ENCODE results near the gene S100A1. TPM values are rescaled to one million over a fixed set of nuclear protein-coding genes. Genes with fewer than 3 reads are reported as not detected.

Gene S100A1
- total and polyA plus RNA-seq, 2 of the 8 experiments (the other 6 are each of a cell fraction or from before 2014, with no cell fraction given) = 2.0 TPM; not detected in 1

GRCh38 chr1:153670859-153671627, 42.8 kb downstream of the S100A1 start, which contains the start of gene ILF2:
TSS of gene ILF2 (minus strand) at chr1:153670993. CDS start at chr1:153670922, 71 bp downstream.
- H3K4me3 ChIP-seq (ENCODE audit: extremely low read depth in 1 of 4, insufficient read depth in 2 of 4, low read depth in 3 of 4, low read length in 4 of 4) = peak within 1 kb of the TSS; percentile 89 to 100 (median 99)
- H3K9ac ChIP-seq (replicated peaks in 1 of 4; ENCODE audit: extremely low read depth in 1 of 4, low read depth in 3 of 4, low read length in 3 of 4) = peak within 1 kb of the TSS; percentile 97 to 100 (median 100)
- ChIA-PET CTCF (ENCODE audit: partially characterized antibody) (interaction anchor here (0.6 to 11.7 kb wide), 5 partner anchors 27 to 224 kb away, joined by 3 to 172 read pairs (median 3); no protein-coding TSS in a partner anchor), POLR2A (ENCODE audit: partially characterized antibody) (interaction anchor here (0.5 to 19.8 kb wide), 11 partner anchors 10 to 319 kb away, joined by 3 to 343 read pairs (median 5); partner anchors contain the start of genes CHTOP, INTS3, RPS27 and SLC39A1)
- H2BK20ac ChIP-seq (ENCODE audit: low read length) = no peak within 1 kb of the TSS
- H2AFZ ChIP-seq (ENCODE audit: low read length) = peak within 1 kb of the TSS; percentile 63
- H3K23ac ChIP-seq (ENCODE audit: insufficient read length) = no peak within 1 kb of the TSS
- peaks cover 11 to 32% of the 10 kb centered on the region in 2 experiments for H3K79me2 ChIP-seq (ENCODE audit: control insufficient read depth in 1 of 2, insufficient read depth in 2 of 2, low read length in 2 of 2)
- peak within 1 kb of the TSS; percentile 95 for H3K27ac ChIP-seq (ENCODE audit: low read depth, low read length)
- no peaks in the 10 kb centered on the region; the same call in 1 of the 2 replicates for H3K79me1 ChIP-seq (ENCODE audit: low read depth, low read length)
- peaks cover 0 to 3% of the 10 kb centered on the region in 2 experiments for H4K20me1 ChIP-seq (replicated peaks in 1 of 2; ENCODE audit: control insufficient read depth in 1 of 2, insufficient read depth in 2 of 2, low read length in 2 of 2)
- no peak within 1 kb of the TSS; the same call in 1 of the 2 replicates for H2BK12ac ChIP-seq (ENCODE audit: low read depth, low read length)
- peak; percentile 96 to 99 for DNase-seq (ENCODE audit: low read depth in 1 of 2, low spot score in 2 of 2)
- H3K4ac ChIP-seq (replicated peaks; ENCODE audit: insufficient read length, low read depth, low read length) = peak within 1 kb of the TSS; percentile 46
- H3K23me2 ChIP-seq (ENCODE audit: low read depth, low read length) = peaks cover 8% of the 10 kb centered on the region
- H4K5ac ChIP-seq (ENCODE audit: insufficient read length, low read depth, low read length) = peak within 1 kb of the TSS; percentile 73
- H3K56ac ChIP-seq (replicated peaks; ENCODE audit: insufficient read length, low read depth, low read length) = peak within 1 kb of the TSS; percentile 67
- H3K9me3 ChIP-seq (ENCODE audit: insufficient read depth in 2 of 2, low read depth in 1 of 2, low read length in 1 of 2) = no peaks in the 10 kb centered on the region
- 0 out of 2 replicates have a peak within 1 kb of the TSS, but pooled peaks have one; percentile 60 for H2AK5ac ChIP-seq (ENCODE audit: low read depth, low read length)
- no peak within 1 kb of the TSS for H2BK120ac ChIP-seq (replicated peaks; ENCODE audit: low read depth, low read length)
- H3K27me3 ChIP-seq (replicated peaks in 1 of 4; ENCODE audit: control insufficient read depth in 3 of 4, extremely low read depth in 1 of 4, insufficient read depth in 3 of 4, low read length in 3 of 4) = no peaks in the 10 kb centered on the region
- peak within 1 kb of the TSS; percentile 98 for H4K8ac ChIP-seq (ENCODE audit: extremely low read depth, insufficient read depth, low read length)
- peaks cover 29 to 37% (median 36%) of the 10 kb centered on the region in 4 experiments for H3K36me3 ChIP-seq (ENCODE audit: control insufficient read depth in 2 of 4, insufficient read depth in 4 of 4, low read length in 3 of 4)
- 1% methylated on average over 35 of the region's 35 CpGs; no CpG with 5 or more reads in 1 of the 2 experiments for WGBS, 2 experiments (ENCODE audit: extremely low coverage in 1 of 2, insufficient coverage in 1 of 2, insufficient read length in 1 of 2, insufficient replicate concordance in 2 of 2, low coverage in 1 of 2, low lambda C conversion rate in 2 of 2, missing lambda C conversion rate in 1 of 2)
- H3K4me1 ChIP-seq (replicated peaks in 1 of 4; ENCODE audit: control insufficient read depth in 3 of 4, insufficient read depth in 4 of 4, low read length in 3 of 4) = peaks cover 0 to 4% (median 2%) of the 10 kb centered on the region in 4 experiments; a peak in 2 of 7 replicates
- H3K4me2 ChIP-seq (ENCODE audit: insufficient read depth in 1 of 2, low read depth in 2 of 2, low read length in 2 of 2) = peak within 1 kb of the TSS; percentile 80 to 84
- peak within 1 kb of the TSS; percentile 95 for H2BK5ac ChIP-seq (ENCODE audit: low read depth, low read length)
- H3K14ac ChIP-seq (ENCODE audit: insufficient read length) = no peak within 1 kb of the TSS
- no peak within 1 kb of the TSS for H2BK15ac ChIP-seq (ENCODE audit: low read length)
- peak within 1 kb of the TSS; percentile 70 for H4K91ac ChIP-seq (replicated peaks; ENCODE audit: insufficient read length, low read length)
- FAIRE-seq = peak; percentile 89
- H3K18ac ChIP-seq (ENCODE audit: extremely low read depth, low read length) = peak within 1 kb of the TSS; percentile 27; the same call in 1 of the 2 replicates
- TF ChIP-seq CEBPB (IDR thresholded peaks at IDR 0.05; ENCODE audit: low read depth, low read length) (peak; percentile 52; the same call in 1 of the 2 replicates), E2F6 (IDR thresholded peaks at IDR 0.05) (0 out of 2 replicates have a peak, but pooled peaks have one; percentile 31), YY1 (IDR thresholded peaks at IDR 0.05; ENCODE audit: low read depth, low read length) (peak; percentile 90), ATF2 (IDR thresholded peaks at IDR 0.05; ENCODE audit: low read length) (peak; percentile 97), SRF (IDR thresholded peaks at IDR 0.05; ENCODE audit: low read depth, low read length) (no peak), RAD21 (IDR thresholded peaks at IDR 0.05 in 1 of 2, conservative IDR thresholded peaks at IDR 0.05 in 1 of 2; ENCODE audit: low read depth in 2 of 2, low read length in 2 of 2) (no peak), TEAD4 (IDR thresholded peaks at IDR 0.05; ENCODE audit: low read depth, low read length) (peak; percentile 74), SIRT6 (IDR thresholded peaks at IDR 0.05; ENCODE audit: low read length) (no peak)

All from H1 (cell line).